Mucosa of gallbladder (tissue), 1 donor: Measurements from ENCODE around the gene DBF4B. TPM values are rescaled to one million over a fixed set of nuclear protein-coding genes. Genes with fewer than 3 reads are reported as not detected.

Experiments used
- DNase-seq: peaks from one replicate; pipeline ENCODE4 v3.0.0-alpha.2; 2020; ENCODE audit warnings: low spot score
- total RNA-seq: library from RNA; stranded (reverse); gene quantifications from one replicate; pipeline ENCODE4 v1.2.1, GENCODE V29; 2021
- donor health status: DM: no; HTN: no; CAD: no.

Gene DBF4B
- total RNA-seq, 1 donor from 2014 or later: 8.9 TPM

DNA sequence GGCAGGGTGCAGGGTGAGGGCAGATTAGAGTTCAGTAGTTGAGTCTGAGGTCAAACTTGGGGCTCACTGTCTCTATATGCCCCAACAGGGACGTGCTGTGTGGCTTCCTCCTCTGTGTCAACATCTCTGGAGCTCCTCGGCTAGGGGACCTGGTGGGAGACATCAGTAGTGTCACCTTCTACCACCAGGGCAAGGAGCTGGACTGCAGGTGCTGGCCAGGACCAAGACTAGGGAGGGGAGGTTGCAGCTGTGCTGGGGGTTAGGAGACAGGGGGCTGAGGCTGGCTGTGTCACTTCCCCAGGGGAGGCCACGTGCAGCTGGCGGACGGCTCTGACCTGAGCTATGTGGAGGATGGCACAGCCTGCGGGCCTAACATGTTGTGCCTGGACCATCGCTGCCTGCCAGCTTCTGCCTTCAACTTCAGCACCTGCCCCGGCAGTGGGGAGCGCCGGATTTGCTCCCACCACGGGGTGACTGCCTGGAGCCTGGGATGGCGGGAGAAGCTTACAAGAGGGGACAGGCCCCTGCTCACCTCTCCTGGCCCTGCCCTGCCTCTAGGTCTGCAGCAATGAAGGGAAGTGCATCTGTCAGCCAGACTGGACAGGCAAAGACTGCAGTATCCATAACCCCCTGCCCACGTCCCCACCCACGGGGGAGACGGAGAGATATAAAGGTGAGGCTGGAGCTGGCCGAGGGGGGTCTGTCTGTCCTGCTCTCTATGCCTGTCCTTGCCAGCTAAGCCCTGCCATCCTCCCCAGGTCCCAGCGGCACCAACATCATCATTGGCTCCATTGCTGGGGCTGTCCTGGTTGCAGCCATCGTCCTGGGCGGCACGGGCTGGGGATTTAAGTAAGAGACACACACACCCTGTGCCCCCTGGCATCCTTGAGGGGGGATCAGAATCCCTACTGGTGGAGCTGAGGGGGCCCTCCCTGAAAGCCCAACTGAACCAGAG, 69.2 kb downstream of the DBF4B start:
- no peak for DNase-seq

GRCh38 chr17:44778656-44779210, 70.3 kb downstream of the DBF4B start:
- no peak for DNase-seq

- peak; percentile 80 for DNase-seq
These were observed 71.0 kb downstream of the DBF4B start for GRCh38 chr17:44779211-44780025.

DNA sequence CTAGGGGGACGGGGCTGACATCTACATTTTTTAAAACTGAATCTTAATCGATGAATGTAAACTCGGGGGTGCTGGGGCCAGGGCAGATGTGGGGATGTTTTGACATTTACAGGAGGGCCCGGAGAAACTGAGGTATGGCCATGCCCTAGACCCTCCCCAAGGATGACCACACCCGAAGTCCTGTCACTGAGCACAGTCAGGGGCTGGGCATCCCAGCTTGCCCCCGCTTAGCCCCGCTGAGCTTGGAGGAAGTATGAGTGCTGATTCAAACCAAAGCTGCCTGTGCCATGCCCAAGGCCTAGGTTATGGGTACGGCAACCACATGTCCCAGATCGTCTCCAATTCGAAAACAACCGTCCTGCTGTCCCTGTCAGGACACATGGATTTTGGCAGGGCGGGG, 71.7 kb downstream of the DBF4B start:
- DNase-seq: no peak

DNA sequence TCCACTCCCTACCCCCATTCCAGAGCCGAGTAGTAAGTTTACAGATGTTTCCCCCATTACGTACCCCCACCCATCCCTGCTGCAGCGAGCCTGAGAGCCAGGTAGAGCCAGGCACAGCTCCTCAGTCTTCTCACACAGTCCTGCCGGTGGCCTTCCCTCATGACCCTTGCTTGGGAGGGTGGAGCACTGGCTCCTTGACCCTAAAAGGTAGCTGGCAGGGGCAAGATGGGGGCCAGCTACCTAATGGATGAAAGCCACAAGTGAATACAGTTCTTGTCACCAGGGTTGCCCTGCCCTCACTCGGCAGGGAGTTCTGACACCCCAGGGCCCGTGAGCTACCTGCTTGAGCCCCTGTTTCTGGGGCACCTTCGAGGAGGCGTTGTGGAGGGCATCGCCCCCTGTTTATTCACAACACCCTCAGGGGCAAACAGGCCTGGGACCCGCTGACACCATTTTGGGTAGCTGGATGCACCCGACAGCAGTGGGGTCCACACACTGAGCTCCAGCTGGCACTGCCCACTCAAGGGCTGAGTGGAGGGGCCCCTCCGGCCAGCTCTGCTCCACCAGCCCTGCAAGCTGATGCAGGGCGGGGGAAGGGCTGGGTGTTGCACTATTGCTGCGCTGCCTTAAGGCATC, 72.5 kb downstream of the DBF4B start:
- no peak for DNase-seq

DNA sequence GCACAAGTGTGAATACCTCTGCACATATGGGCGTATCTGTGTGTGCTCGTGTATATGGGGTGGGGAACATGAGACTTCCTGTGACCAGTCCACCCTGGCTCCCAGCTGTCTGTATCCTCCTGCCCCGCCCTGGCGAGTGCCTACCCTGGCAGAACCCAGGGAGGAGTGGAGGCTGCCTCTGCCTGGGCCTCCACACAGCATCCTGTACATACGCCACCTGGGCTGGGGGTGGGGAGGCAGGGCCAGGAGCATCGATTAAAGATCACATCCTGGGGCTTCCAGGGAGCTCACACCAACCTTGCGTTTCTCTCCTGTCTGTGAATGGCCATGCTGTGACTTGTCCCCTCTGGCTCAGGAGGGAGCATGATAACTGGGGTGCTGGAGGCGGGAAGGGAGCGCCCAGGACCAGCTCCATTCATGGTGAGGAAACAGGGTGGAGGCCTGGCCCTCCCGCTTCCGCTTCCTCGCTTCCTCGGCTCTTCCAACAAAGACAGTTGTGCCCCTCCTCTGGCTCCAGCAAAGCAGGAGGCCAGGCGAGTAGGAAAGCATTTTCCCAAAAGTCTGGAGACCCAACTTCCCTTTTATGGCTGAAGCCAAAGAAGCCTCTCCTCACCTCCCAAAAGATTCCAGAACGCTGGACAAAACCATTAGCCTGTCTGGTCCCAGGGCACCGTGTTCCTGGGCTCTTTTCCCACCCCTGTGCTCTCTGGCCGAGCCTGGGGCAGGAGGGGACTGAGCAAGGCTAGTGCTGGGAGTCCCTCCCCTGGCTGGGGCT, 73.3 kb downstream of the DBF4B start:
- no peak for DNase-seq

- no peak for DNase-seq
These were observed 73.9 kb downstream of the DBF4B start for GRCh38 chr17:44782326-44782850.

DNA sequence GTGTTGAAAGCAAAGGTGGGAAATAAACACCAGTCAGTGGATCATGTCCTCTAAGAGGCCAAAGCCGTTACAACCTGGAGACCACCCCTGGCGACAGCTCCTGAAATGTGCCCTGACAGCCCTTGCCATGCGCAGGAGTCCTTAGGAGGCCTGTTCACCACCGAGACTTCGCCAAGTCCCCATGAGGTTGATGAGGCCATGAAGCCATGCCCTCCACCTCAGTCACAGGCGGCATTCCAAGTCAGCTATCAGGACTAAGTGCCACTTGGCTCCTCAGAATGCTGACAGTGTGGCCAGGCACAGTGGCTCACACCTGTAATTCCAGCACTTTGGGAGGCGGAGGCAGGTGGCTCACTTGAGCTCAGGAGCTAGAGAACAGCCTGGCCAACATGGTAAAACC, 77.5 kb downstream of the DBF4B start:
- DNase-seq: no peak

GRCh38 chr17:44786551-44787081, 78.2 kb downstream of the DBF4B start:
- DNase-seq: no peak

- no peak for DNase-seq
These were observed 78.9 kb downstream of the DBF4B start for GRCh38 chr17:44787271-44787940.

DNA sequence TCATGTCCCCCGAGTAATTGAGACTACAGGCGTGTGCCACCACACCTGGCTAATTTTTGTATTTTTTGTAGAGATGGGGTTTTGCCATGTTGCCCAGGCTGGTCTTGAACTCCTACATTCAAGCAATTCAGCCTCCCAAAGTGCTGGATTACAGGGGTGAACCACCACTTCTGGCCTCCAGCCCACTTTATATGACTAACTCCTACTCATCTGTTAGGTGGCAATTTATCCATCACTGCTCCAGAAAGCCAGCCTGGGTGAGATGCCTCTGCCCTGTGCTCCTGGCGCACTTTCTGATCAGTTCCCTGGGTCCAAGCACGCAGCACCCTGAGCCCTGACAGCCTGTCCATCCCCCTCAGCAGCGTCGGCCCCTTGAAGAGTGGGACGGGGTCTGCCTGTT, 79.7 kb downstream of the DBF4B start:
- DNase-seq: no peak

- DNase-seq: no peak
These were observed 83.8 kb downstream of the DBF4B start for GRCh38 chr17:44792276-44792675.

DNA sequence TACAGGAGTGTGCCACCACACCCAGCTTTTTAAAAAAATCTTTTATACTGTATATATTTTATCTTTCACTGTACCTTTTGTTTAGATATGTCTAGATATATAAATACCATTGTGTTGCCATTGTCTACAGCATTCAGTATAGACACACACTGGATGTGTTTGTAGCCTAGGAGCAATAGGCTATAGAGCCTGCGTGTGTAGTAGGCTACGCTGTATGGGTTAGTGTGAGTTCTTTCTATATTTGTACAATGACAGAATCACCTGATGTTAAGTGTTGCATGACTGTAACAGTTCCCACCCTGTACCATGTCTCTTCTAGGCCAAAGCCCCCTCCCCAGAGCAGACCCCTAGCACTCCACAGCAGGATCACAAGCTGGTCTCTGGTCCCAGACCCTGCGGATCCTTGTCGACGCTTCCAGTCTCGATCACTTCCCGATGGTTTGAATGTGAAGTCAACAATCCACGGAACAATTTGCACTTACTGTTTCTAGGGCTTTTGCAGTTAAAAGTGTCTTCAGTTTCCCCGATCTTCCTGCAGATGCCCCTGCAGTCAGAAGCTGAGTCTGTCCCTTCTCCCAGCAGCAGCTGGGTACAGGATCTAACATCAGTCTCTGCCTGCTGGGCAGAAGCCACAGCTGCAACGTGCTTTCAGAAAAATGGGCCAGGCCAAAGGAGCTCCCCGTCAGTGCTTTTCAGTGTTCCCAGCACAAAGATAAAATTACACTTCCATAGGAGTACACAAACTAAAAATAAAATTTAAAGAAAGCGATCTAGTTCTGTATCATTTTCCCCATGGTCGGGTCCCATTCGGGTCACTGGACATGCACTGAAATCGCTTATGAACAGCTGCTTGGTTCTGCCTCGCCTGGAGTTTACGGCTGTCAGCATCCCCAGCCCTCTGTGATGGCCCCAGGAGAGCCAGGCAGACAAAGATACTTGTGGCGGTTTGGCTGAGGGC, 85.7 kb downstream of the DBF4B start:
- no peak for DNase-seq

DNA sequence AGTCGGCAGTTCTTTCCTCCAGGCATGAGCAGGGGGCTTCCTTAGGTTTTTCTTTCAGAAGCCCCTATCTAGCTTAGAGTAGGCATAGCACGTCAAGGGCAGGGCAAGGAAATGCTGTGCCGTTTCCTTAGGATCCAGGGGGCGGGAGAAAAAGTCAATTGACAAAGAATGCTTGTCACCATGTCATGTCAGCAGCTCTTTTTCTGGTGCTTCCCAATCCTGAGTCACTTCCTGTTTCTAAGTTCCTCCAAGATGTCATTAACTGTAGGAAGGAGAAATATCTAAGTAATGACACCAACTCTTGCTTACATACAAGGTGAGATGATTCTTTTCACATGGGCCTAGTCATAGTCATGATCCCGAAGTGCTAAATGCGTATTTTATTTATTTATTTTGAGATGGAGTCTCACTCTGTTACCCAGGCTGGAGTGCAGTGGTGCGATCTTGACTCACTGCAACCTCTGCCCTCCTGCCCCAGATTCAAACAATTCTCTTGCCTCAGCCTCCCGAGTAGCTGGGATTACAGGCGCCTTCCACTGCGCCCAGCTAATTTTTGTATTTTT, 86.5 kb downstream of the DBF4B start:
- no peak for DNase-seq

- DNase-seq: no peak
These were observed 87.0 kb downstream of the DBF4B start for GRCh38 chr17:44795421-44795820.

- no peak for DNase-seq
These were observed 87.5 kb downstream of the DBF4B start for GRCh38 chr17:44795928-44796327.

DNA sequence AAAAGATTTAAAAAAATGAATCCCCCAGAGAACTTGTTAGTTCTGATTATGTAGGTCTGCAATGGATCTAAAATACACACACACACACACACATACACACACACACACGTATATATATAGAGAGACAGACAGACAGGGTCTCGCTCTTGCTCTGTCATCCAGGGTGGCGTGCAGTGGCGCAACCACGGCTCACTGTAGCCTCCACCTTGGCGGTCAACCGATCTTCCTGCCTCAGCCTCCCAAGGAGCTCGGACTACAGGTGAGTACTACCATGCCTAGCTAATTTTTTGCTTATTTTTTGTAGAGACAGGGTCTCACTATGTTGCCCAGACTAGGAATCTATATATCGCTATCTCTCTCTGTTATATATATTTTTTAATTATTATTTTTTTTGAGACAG, 88.3 kb downstream of the DBF4B start:
- no peak for DNase-seq

DNA sequence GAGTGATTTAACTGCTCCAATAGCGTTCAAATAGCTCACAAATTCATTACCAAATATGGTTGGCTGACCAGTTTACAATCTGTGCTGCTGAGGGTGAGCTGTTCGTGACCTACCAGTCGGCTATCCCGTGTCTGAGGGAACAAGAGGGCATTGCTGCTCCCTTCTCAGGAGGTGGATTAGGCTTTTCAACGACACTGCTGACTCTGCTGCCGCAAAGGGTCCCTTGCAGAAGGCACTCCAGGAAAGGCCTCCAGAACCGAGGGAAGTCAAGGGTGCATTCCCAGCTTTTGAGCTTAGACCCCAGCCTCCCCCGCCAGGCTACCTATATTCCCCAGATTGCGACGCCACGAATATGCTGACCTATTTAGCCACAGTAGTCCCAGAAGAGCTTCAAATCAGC, 89.3 kb downstream of the DBF4B start:
- no peak for DNase-seq

DNA sequence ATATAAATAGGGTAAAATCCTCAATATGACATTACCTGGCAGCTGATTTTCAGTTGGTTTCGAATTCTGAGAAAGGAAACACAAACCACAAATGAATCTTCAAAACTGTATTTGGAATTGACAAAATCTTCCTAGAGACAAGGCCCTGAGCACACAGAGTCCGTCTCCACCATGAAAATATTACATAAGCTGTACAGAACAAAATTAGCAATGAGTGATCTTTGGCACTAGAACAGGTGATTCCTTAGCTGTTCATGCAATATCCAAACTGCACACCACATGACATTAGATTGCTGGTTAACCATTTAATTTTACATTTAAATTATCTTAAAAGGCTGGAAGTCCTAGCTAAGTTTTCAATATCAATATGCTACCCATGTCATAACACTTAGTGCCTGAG, 89.9 kb downstream of the DBF4B start:
- no peak for DNase-seq
